ENCODE results near the gene PITPNC1.

- TF ChIP-seq CTCF (conservative IDR thresholded peaks at IDR 0.05; ENCODE audit: low read depth, low read length) (no peak), EZH2phosphoT487 (IDR thresholded peaks at IDR 0.05; ENCODE audit: borderline replicate concordance, low read length) (no peak)
Measured at GRCh38 chr17:67544364-67544955, 167.4 kb downstream of the PITPNC1 start.

Measured in PC-3 (cell line).